OCI-LY3 (cell line): ENCODE results near the gene SLC37A4.
"Not testable (repeated sequence)": the region's sequence is repeated elsewhere in the genome, so short reads cannot be mapped to it uniquely, and the experiment has no call there.

Experiments used
- EZH2phosphoT487 ChIP-seq: fragments of 200-600 bp; shearing (Covaris generic); IDR thresholded peaks from 2 replicates; pipeline ENCODE4 v1.6.1; 2018; ENCODE audit warnings: antibody characterized with exemption, mixed run types, low read depth
- TF ChIP-seq, protein P1 (sequence below): fragments of 200-600, 300-600 bp; sonication (generic); IDR thresholded peaks from 2 replicates; pipeline ENCODE4 v1.5.1; 2014; ENCODE audit warnings: antibody characterized with exemption, low read length, low read depth

DNA sequence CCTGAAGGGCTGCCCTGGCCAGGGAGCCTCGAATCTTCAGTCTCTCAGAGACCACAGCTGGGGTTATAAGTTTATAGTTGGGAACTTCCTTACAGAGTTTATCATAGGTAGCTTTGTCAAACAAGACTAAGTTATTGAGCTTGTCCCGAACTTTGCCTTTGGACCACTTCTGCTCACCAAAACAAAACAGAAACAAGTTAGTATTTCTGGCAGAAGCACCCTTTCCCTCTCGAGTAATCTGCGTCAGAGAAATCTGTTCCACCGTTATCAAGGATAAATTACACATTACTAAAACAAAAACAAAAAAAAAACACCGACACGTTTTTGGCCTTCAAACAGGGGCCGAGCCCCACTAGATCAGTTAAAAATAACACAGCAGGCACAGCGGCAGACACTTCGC lies 13.3 kb downstream of the SLC37A4 start:
- TF ChIP-seq, protein P1, sequence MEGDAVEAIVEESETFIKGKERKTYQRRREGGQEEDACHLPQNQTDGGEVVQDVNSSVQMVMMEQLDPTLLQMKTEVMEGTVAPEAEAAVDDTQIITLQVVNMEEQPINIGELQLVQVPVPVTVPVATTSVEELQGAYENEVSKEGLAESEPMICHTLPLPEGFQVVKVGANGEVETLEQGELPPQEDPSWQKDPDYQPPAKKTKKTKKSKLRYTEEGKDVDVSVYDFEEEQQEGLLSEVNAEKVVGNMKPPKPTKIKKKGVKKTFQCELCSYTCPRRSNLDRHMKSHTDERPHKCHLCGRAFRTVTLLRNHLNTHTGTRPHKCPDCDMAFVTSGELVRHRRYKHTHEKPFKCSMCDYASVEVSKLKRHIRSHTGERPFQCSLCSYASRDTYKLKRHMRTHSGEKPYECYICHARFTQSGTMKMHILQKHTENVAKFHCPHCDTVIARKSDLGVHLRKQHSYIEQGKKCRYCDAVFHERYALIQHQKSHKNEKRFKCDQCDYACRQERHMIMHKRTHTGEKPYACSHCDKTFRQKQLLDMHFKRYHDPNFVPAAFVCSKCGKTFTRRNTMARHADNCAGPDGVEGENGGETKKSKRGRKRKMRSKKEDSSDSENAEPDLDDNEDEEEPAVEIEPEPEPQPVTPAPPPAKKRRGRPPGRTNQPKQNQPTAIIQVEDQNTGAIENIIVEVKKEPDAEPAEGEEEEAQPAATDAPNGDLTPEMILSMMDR = not testable (repeated sequence)
- not testable (repeated sequence) for TF ChIP-seq EZH2phosphoT487
